Transverse colon (tissue), 4 donors: ENCODE measurements around the gene TMEM266. TPM values are rescaled to one million over a fixed set of nuclear protein-coding genes. Genes with fewer than 3 reads are reported as not detected.

Experiments used
- DNase-seq: peaks from one replicate; pipeline ENCODE4 v3.0.0-alpha.2; 2019
- H3K27ac ChIP-seq, 4 donors: fragments of 200-600 bp; sonication (generic); 2 replicates each; pipeline ENCODE4 v1.5.1; 2016 to 2018; ENCODE audit warnings: inconsistent platforms in 4 of 4
- H3K27me3 ChIP-seq: fragments of 200-600 bp; sonication (generic); 2 replicates; pipeline ENCODE4 v1.5.1; 2017; ENCODE audit warnings: inconsistent platforms
- H3K36me3 ChIP-seq, 4 donors: fragments of 200-600 bp; sonication (generic); 2 replicates each; pipeline ENCODE4 v1.5.1; 2017 to 2019; ENCODE audit warnings: inconsistent platforms in 4 of 4
- H3K4me1 ChIP-seq, 4 donors: fragments of 200-600 bp; sonication (generic); 2 replicates each; pipeline ENCODE4 v1.5.1; 2017 to 2020; ENCODE audit warnings: inconsistent platforms in 4 of 4
- H3K4me3 ChIP-seq, 4 donors: fragments of 200-600 bp; sonication (generic); 1 replicate in 1 of 4; 2 replicates in 3 of 4; pipeline versions ENCODE4 v1.5.1 to v1.6.1; 2017 to 2019; ENCODE audit warnings: inconsistent platforms in 4 of 4
- H3K9me3 ChIP-seq, 2 donors: fragments of 200-600 bp; sonication (generic); 2 replicates each; pipeline ENCODE4 v1.5.1; 2017 to 2019; ENCODE audit warnings: inconsistent platforms in 2 of 2
- EP300 ChIP-seq: sonication (generic); formaldehyde crosslinking; IDR thresholded peaks from one replicate; pipeline ENCODE4 v1.6.1; 2017; ENCODE audit warnings: antibody characterized with exemption, low read depth
- POLR2A ChIP-seq: fragments of 450-650 bp; IDR thresholded peaks from one replicate; pipeline ENCODE4 v1.6.1; 2016; ENCODE audit warnings: antibody characterized with exemption, mild to moderate bottlenecking, moderate library complexity
- POLR2AphosphoS5 ChIP-seq, 3 donors: sonication (generic); formaldehyde crosslinking; IDR thresholded peaks; one replicate each; pipeline ENCODE4 v1.6.1; 2016; ENCODE audit warnings: antibody characterized with exemption in 3 of 3
- WGBS, 2 donors: methylation state at CpG; one replicate each; pipeline ENCODE4 v1.1.5; 2018; ENCODE audit warnings: low coverage in 1 of 2; 5-methylcytosine and 5-hydroxymethylcytosine counted together
- in situ Hi-C, 4 donors: fragments of 200-750 bp; cut with MboI; loops; one replicate each; pipeline versions ENCODE4 v1.15.0 to v1.15.1; 2017; ENCODE audit warnings: low sequenced_read_pairs in 3 of 4, low pct_ligation_motif_present in 1 of 4, low pct_unique_long_range_greater_than_20kb in 1 of 4
- intact Hi-C: fragments of 100-400 bp; cut with DNase I; formaldehyde crosslinking; loops from one replicate; pipeline ENCODE4 v1.15.1; 2023; ENCODE audit warnings: low total_unique reads
- total RNA-seq, 4 donors: library from RNA; depleted of rRNA; stranded (reverse); fragments of >200 nt; gene quantifications; one replicate each; pipeline ENCODE4 v1.1.0, GENCODE V29; 2016
- TF ChIP-seq, protein P1 (sequence below), 5 experiments: fragments of 200-600 bp in 3 of 5; fragments of 450-650 bp in 2 of 5; sonication (generic) in 3 of 5; IDR thresholded peaks; 1 replicate in 2 of 5; 2 replicates in 3 of 5; pipeline ENCODE4 v1.5.1; 2016 to 2017; ENCODE audit warnings: antibody characterized with exemption in 5 of 5, inconsistent platforms in 3 of 5, mild to moderate bottlenecking in 2 of 5, moderate library complexity in 1 of 5

Gene TMEM266
- total RNA-seq, 4 donors from 2014 or later = 0.41 TPM; not detected in 3

DNA sequence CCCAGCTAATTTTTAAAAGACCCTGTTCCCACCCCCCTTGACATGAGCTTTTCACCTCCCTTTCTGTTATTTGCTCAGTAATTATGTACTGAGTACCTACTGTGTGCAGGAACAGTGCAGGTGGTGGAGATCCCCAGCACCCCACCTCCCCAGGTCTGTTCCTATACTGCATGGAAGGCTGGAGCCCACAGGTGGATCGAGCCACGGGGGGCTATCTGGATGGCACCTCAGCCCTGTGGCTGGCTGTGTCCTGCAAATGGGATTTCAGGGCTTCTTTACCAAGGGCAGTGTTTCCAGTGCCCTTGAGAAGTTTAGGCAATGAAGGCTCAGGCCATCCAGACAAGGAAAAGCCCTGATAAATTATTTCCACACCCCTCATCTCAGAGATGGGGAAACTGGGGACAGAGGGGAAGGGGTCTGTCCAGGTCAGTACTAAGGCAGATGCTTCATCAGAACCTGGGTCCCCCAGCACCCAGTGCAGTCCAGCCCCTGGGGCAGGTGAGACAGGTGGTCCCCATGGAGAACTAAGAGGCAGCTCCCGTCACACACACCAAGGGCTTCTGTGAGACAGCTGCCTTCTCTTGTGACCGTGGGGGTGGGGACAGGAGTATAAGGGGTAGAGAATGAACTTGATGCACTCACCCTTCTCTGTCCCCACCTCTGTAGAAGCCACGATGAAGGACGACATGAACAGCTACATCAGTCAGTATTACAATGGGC, 141.9 kb downstream of the TMEM266 start:
- intact Hi-C loops (no loop called here), in situ Hi-C loops (no loop called here)
- WGBS, 2 donors = 80 to 89% methylated on average over 1 to 6 of the region's 6 CpGs
- TF ChIP-seq POLR2AphosphoS5 (IDR thresholded peaks at IDR 0.05) = no peak
- TF ChIP-seq POLR2A = no peak
- TF ChIP-seq, protein P1, sequence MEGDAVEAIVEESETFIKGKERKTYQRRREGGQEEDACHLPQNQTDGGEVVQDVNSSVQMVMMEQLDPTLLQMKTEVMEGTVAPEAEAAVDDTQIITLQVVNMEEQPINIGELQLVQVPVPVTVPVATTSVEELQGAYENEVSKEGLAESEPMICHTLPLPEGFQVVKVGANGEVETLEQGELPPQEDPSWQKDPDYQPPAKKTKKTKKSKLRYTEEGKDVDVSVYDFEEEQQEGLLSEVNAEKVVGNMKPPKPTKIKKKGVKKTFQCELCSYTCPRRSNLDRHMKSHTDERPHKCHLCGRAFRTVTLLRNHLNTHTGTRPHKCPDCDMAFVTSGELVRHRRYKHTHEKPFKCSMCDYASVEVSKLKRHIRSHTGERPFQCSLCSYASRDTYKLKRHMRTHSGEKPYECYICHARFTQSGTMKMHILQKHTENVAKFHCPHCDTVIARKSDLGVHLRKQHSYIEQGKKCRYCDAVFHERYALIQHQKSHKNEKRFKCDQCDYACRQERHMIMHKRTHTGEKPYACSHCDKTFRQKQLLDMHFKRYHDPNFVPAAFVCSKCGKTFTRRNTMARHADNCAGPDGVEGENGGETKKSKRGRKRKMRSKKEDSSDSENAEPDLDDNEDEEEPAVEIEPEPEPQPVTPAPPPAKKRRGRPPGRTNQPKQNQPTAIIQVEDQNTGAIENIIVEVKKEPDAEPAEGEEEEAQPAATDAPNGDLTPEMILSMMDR (IDR thresholded peaks at IDR 0.05) = no peak
- no peak for TF ChIP-seq EP300
- Histone ChIP-seq H3K27ac (no peak overlapping the region), H3K9me3 (no peaks in the 10 kb centered on the region), H3K4me1 (peaks cover 15 to 20% (median 18%) of the 10 kb centered on the region in 4 donors), H3K4me3 (no peak overlapping the region), H3K27me3 (no peaks in the 10 kb centered on the region), H3K36me3 (no peaks in the 10 kb centered on the region)
- DNase-seq = no peak

DNA sequence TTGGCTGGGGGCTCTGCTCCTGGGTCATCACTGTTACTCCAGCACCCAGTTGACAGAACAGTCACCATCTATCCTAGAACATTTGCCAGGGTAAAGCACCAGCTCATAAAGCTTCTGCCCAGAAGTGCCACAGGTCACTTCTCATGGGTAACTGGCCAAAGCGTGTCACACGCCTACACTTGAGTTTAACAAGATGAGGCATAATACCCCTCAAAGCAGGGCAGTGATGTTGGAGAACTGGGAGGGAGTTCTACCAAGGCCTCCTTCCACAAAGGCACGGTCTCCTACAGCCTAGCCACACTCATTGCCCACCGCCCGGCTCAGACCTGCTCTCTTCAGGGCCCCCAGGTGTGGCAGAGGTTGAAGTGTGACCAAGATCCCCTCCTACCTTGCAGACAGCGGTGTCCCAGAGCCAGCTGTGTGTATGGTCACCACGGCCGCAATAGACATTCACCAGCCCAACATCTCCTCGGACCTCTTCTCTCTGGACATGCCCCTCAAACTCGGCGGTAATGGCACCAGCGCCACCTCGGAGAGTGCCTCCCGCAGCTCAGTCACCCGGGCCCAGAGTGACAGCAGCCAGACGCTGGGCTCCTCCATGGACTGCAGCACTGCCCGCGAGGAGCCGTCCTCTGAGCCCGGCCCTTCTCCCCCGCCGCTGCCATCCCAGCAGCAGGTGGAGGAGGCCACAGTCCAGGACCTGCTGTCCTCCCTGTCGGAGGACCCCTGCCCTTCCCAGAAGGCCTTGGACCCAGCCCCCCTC, 143.7 kb downstream of the TMEM266 start:
- Histone ChIP-seq H3K4me3 (no peak overlapping the region), H3K27ac (no peak overlapping the region), H3K36me3 (no peaks in the 10 kb centered on the region), H3K27me3 (no peaks in the 10 kb centered on the region), H3K9me3 (no peaks in the 10 kb centered on the region), H3K4me1 (peaks cover 0 to 5% (median 1%) of the 10 kb centered on the region in 4 donors)
- in situ Hi-C loops (no loop called here), intact Hi-C loops (no loop called here)
- WGBS, 2 donors = 95% methylated on average over 19 of the region's 23 CpGs; no CpG with 5 or more reads in 1 of the 2 donors
- DNase-seq = no peak
- no peak for TF ChIP-seq EP300

DNA sequence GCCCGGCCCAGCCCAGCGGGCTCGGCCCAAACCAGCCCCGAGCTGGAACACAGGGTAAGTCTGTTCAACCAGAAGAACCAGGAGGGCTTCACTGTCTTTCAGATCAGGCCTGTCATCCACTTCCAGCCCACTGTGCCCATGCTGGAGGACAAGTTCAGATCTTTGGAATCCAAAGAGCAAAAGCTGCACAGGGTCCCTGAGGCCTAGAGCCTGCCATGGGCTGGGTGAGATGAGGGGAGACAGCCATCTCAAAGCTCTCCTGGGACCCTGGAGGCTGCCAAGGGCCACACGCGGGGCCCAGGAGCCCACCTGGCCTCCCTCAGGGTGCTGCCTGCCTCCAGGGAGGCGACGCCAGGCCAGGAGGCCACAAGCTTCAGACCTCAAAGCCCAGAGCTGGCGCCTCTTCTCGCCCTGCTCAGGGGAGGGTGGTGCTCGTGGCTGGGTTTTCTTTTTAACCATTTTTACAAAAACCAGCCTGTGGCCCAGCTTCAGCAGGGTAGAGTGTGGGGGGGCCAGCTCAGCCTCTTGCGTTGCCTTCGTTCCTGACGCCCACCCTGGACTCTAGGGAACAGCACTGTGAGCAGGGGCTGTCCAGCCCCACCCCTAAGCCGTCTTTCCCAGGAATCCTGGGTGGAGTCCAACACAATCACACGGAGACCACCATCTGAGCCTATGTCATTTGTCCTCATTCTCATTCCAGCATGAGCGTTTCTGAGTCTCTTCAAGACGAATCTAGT, 144.5 kb downstream of the TMEM266 start:
- intact Hi-C loops (no loop called here), in situ Hi-C loops (no loop called here)
- Histone ChIP-seq H3K36me3 (peaks cover 0 to 3% (median 0%) of the 10 kb centered on the region in 4 donors), H3K9me3 (no peaks in the 10 kb centered on the region), H3K4me3 (no peak overlapping the region), H3K27ac (no peak overlapping the region), H3K27me3 (no peaks in the 10 kb centered on the region), H3K4me1 (no peaks in the 10 kb centered on the region)
- 94% methylated on average over 18 of the region's 18 CpGs; no CpG with 5 or more reads in 1 of the 2 donors for WGBS, 2 donors
- no peak for DNase-seq
- TF ChIP-seq, protein P1 (IDR thresholded peaks at IDR 0.05) = no peak
- TF ChIP-seq POLR2A (no peak), EP300 (no peak), POLR2AphosphoS5 (IDR thresholded peaks at IDR 0.05) (no peak)

DNA sequence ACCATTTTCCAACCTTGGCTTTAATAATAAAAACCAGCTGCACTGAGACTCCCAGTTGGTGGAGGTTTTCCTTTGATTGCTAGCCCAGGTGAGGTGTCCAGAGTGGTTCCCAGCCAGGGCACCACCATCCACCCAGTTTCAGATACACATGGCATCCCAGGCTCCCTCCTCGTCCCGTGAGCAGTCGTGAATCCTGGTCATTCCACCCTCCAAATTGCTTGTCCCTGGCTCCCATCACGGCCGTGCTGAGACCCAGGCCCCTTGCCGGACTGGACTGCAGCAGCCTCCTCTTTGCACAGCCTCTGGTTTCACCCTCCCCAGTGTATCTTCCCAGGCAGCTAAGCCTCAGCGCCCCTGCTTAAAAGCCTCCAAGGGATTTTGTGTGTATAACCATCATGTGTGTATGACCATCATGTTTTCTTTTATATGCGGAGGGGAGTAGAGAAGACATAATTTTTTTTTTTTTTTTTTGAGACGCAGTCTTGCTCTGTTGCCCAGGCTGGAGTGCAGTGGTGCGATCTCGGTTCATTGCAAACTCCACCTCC, 145.2 kb downstream of the TMEM266 start:
- Histone ChIP-seq H3K27ac (no peak overlapping the region), H3K27me3 (no peaks in the 10 kb centered on the region), H3K9me3 (no peaks in the 10 kb centered on the region), H3K4me3 (no peak overlapping the region), H3K4me1 (no peaks in the 10 kb centered on the region), H3K36me3 (peaks cover 0 to 3% (median 0%) of the 10 kb centered on the region in 4 donors)
- DNase-seq = no peak
- TF ChIP-seq, protein P1 (IDR thresholded peaks at IDR 0.05) = no peak
- TF ChIP-seq EP300 = no peak
- TF ChIP-seq POLR2AphosphoS5 (IDR thresholded peaks at IDR 0.05) = no peak
- no peak for TF ChIP-seq POLR2A
- 92 to 97% methylated on average over 5 to 11 of the region's 11 CpGs for WGBS, 2 donors
- in situ Hi-C loops (no loop called here), intact Hi-C loops (no loop called here)
